HepG2 (cell line): ENCODE data around the gene NRBP1. TPM values are rescaled to one million over a fixed set of nuclear protein-coding genes. Genes with fewer than 3 reads are reported as not detected.
A peak's percentile ranks its signal among the peaks of the same experiment; 100 is the strongest.

Source experiments
- GATAD2A ChIP-seq: IDR thresholded peaks from 2 replicates; pipeline ENCODE4 v1.6.1; 2016
- MED1 ChIP-seq: sonication (generic); formaldehyde crosslinking; IDR thresholded peaks from 2 replicates; pipeline ENCODE4 v1.4.0; 2020; ENCODE audit warnings: missing genetic modification reagents
- MIER2 ChIP-seq: IDR thresholded peaks from 2 replicates; pipeline ENCODE4 v1.6.1; 2016; ENCODE audit warnings: missing biosample characterization, missing genetic modification reagents
- NR2C2 ChIP-seq: sonication (generic); formaldehyde crosslinking; IDR thresholded peaks from 2 replicates; pipeline ENCODE4 v1.4.0; 2020; ENCODE audit warnings: missing genetic modification reagents, mild to moderate bottlenecking, moderate library complexity, borderline replicate concordance
- PRPF4 ChIP-seq: fragments of 200-400 bp; formaldehyde crosslinking; IDR thresholded peaks from 2 replicates; pipeline ENCODE4 v1.6.1; 2016; ENCODE audit warnings: low read length, low read depth; ENCODE audit not compliant: poor library complexity, severe bottlenecking
- RAD51 ChIP-seq: fragments of 450-650 bp; IDR thresholded peaks from 2 replicates; pipeline ENCODE4 v1.6.1; 2016; ENCODE audit warnings: borderline replicate concordance
- SMYD3 ChIP-seq: sonication (generic); formaldehyde crosslinking; IDR thresholded peaks from 2 replicates; pipeline ENCODE4 v1.8.1; 2023; ENCODE audit warnings: mild to moderate bottlenecking, missing genetic modification reagents
- STAT5B ChIP-seq: sonication (generic); formaldehyde crosslinking; IDR thresholded peaks from 2 replicates; pipeline ENCODE4 v1.4.0; 2020; ENCODE audit warnings: missing genetic modification reagents
- YY1 ChIP-seq: IDR thresholded peaks from 2 replicates; pipeline ENCODE4 v1.6.1; 2011; ENCODE audit warnings: low read length, low read depth, moderate library complexity, mild to moderate bottlenecking; ENCODE audit not compliant: insufficient read depth, insufficient replicate concordance
- ZBTB4 ChIP-seq: sonication (generic); formaldehyde crosslinking; IDR thresholded peaks from 2 replicates; pipeline ENCODE4 v1.4.0; 2020; ENCODE audit warnings: missing genetic modification reagents, mild to moderate bottlenecking, borderline replicate concordance
- ZKSCAN1 ChIP-seq: fragments of 150-350 bp; IDR thresholded peaks from 2 replicates; pipeline ENCODE4 v1.6.1; 2014; ENCODE audit warnings: low read length
- ZNF12 ChIP-seq: sonication (generic); formaldehyde crosslinking; IDR thresholded peaks from 2 replicates; pipeline ENCODE4 v1.5.0; 2020; ENCODE audit warnings: missing genetic modification reagents
- ZNF251 ChIP-seq: sonication (generic); formaldehyde crosslinking; IDR thresholded peaks from 2 replicates; pipeline ENCODE4 v1.9.0; 2021; ENCODE audit warnings: mild to moderate bottlenecking, missing genetic modification reagents
- ZNF281 ChIP-seq: sonication (generic); formaldehyde crosslinking; IDR thresholded peaks from 2 replicates; pipeline ENCODE4 v1.4.0; 2020; ENCODE audit warnings: missing genetic modification reagents, borderline replicate concordance
- ZNF333 ChIP-seq: sonication (generic); formaldehyde crosslinking; IDR thresholded peaks from 2 replicates; pipeline ENCODE4 v1.4.0; 2020; ENCODE audit warnings: mild to moderate bottlenecking, missing genetic modification reagents, borderline replicate concordance
- ZNF552 ChIP-seq: sonication (generic); formaldehyde crosslinking; IDR thresholded peaks from 2 replicates; pipeline ENCODE4 v1.9.0; 2022; ENCODE audit warnings: missing genetic modification reagents, mild to moderate bottlenecking, borderline replicate concordance
- ZNF761 ChIP-seq: sonication (generic); formaldehyde crosslinking; conservative IDR thresholded peaks from 2 replicates; pipeline ENCODE4 v1.4.0; 2020; ENCODE audit warnings: mild to moderate bottlenecking, missing genetic modification reagents
- ZNF772 ChIP-seq: sonication (generic); formaldehyde crosslinking; IDR thresholded peaks from 2 replicates; pipeline ENCODE4 v1.5.0; 2020; ENCODE audit warnings: mild to moderate bottlenecking, missing genetic modification reagents
- polyA plus RNA-seq, 8 experiments: library from polyadenylated mRNA; depleted of rRNA in 3 of 8; stranded (reverse) in 7 of 8; unstranded in 1 of 8; fragments of >200 nt; fragmentation: Illumina TruSeq in 4 of 8; extraction: Trizol in 4 of 8; gene quantifications; 2 replicates each; pipeline versions ENCODE4 v1.2.1 to v1.2.3, GENCODE V29; 2011 to 2016; ENCODE audit warnings: low read depth in 4 of 8, missing spikeins in 1 of 8, mixed read lengths in 1 of 8; ENCODE audit not compliant: insufficient read depth in 1 of 8
- total RNA-seq, 5 experiments: library from RNA; depleted of rRNA; stranded (reverse); fragments of >200 nt; fragmentation: Illumina TruSeq; extraction: Trizol; gene quantifications; 2 replicates each; pipeline ENCODE4 v1.2.3, GENCODE V29; 2016; ENCODE audit warnings: low read depth in 1 of 5
- TF ChIP-seq, protein P1 (sequence below): sonication (generic); formaldehyde crosslinking; IDR thresholded peaks from 2 replicates; pipeline ENCODE4 v1.5.0; 2020; ENCODE audit warnings: missing genetic modification reagents
- TF ChIP-seq, protein P2 (sequence below): IDR thresholded peaks from 2 replicates; pipeline ENCODE4 v1.6.1; 2016
- TF ChIP-seq, protein P3 (sequence below): sonication (generic); formaldehyde crosslinking; IDR thresholded peaks from 2 replicates; pipeline ENCODE4 v1.8.0; 2022; ENCODE audit warnings: low read depth, missing genetic modification reagents

NRBP1 gene
- total and polyA plus RNA-seq, 2 of the 13 experiments (the other 11 are each of a cell fraction or from before 2014, with no cell fraction given) = 165 to 240 TPM

DNA sequence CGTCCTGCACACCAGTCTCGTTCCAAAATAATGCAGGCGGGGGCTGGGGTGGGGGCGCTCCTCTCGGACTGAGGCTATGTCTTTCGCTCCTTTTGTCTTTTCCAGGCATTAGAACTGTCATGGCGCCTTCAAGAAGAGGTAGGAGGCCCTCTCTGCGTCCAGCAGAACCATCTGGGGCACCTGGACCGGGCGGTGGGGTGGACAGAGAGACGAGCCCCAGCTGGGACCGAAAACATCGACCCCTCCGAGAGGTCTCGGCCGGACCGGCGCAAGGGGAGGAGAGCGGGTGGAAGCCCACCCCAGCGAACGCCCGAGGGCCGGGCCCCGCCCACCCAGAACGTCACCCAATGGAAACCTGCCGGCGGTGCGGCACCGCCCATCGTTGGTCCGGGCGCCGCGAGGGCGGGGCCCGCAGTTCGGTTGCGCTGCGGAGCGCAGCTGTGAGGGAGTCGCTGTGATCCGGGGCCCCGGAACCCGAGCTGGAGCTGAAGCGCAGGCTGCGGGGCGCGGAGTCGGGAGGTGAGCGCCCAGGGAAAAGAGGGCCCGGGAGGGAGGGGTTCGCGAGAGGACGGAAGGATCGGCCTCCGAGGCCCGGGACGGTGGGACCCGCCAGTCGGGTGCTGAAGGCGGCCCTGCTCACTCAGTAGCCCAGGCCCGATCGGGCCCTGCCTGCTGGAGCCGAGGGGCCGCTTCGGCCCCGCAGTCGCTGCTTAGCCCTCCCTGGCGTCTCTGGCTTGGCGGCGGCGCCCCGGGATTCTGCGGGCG, at the start of gene NRBP1 (continued):
- TF ChIP-seq ZBTB4 (CRISPR knock-in tag) (no peak), ZNF333 (CRISPR knock-in tag) (peak; percentile 89; the same call in 1 of the 2 replicates), GATAD2A (peak; percentile 12; the same call in 1 of the 2 replicates), NR2C2 (CRISPR knock-in tag) (no peak; the same call in 1 of the 2 replicates), ZNF761 (CRISPR knock-in tag) (peak; percentile 89; the same call in 1 of the 2 replicates), ZNF12 (CRISPR knock-in tag) (no peak; the same call in 1 of the 2 replicates), YY1 (peak; percentile 90), ZKSCAN1 (no peak), ZNF281 (CRISPR knock-in tag) (peak; percentile 13; the same call in 1 of the 2 replicates), ZNF772 (peak; percentile 39), SMYD3 (CRISPR knock-in tag) (0 out of 2 replicates have a peak, but pooled peaks have one; percentile 43), MIER2 (CRISPR knock-in tag) (no peak), ZNF552 (CRISPR knock-in tag) (peak; percentile 71; the same call in 1 of the 2 replicates), ZNF251 (CRISPR knock-in tag) (no peak), STAT5B (CRISPR knock-in tag) (peak; percentile 44; the same call in 1 of the 2 replicates), PRPF4 (no peak), RAD51 (no peak), MED1 (CRISPR knock-in tag) (peak; percentile 85)
- TF ChIP-seq, protein P1, sequence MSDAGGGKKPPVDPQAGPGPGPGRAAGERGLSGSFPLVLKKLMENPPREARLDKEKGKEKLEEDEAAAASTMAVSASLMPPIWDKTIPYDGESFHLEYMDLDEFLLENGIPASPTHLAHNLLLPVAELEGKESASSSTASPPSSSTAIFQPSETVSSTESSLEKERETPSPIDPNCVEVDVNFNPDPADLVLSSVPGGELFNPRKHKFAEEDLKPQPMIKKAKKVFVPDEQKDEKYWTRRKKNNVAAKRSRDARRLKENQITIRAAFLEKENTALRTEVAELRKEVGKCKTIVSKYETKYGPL (CRISPR knock-in tag) = peak; percentile 73; the same call in 1 of the 2 replicates
- TF ChIP-seq, protein P2, sequence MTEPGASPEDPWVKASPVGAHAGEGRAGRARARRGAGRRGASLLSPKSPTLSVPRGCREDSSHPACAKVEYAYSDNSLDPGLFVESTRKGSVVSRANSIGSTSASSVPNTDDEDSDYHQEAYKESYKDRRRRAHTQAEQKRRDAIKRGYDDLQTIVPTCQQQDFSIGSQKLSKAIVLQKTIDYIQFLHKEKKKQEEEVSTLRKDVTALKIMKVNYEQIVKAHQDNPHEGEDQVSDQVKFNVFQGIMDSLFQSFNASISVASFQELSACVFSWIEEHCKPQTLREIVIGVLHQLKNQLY = no peak
- TF ChIP-seq, protein P3, sequence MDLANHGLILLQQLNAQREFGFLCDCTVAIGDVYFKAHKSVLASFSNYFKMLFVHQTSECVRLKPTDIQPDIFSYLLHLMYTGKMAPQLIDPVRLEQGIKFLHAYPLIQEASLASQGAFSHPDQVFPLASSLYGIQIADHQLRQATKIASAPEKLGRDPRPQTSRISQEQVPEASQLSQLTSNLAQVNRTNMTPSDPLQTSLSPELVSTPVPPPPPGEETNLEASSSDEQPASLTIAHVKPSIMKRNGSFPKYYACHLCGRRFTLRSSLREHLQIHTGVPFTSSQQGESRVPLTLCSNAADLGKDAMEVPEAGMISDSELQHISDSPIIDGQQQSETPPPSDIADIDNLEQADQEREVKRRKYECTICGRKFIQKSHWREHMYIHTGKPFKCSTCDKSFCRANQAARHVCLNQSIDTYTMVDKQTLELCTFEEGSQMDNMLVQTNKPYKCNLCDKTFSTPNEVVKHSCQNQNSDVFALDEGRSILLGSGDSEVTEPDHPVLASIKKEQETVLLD (CRISPR knock-in tag) = peak; percentile 91
